UCSD-AML1 (cell line): ENCODE results near the gene C11orf21.

Experiments
- DNase-seq: peaks from one replicate; lab custom pipeline; 2025; ENCODE audit not compliant: unreplicated experiment; lab: John Stamatoyannopoulos, UW

C11orf21 gene

GRCh38 chr11:2321311-2321683, 19.6 kb upstream of the C11orf21 start:
- no peak for DNase-seq

- no peak for DNase-seq
These were observed 19.0 kb upstream of the C11orf21 start for GRCh38 chr11:2320568-2321310.

GRCh38 chr11:2319791-2320472, 18.2 kb upstream of the C11orf21 start:
- DNase-seq: no peak

DNA sequence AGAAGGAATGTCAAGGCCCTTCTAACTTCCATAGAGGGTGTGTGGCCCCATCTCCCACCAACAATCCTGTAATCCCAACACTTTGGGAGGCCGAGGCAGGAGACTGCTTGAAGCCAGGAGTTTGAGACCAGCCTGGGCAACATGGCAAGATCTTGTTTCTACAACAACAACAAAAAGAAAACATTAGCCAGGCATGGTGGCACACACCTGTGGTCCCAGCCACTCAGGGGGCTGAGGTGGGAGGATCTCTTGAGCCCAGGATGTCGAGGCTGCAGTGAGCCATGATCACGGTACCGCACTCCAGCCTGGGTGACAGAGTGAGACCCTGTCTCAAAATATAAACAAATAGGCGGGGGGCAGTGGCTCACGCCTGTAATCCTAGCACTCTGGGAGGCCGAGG, 17.0 kb upstream of the C11orf21 start:
- no peak for DNase-seq

DNA sequence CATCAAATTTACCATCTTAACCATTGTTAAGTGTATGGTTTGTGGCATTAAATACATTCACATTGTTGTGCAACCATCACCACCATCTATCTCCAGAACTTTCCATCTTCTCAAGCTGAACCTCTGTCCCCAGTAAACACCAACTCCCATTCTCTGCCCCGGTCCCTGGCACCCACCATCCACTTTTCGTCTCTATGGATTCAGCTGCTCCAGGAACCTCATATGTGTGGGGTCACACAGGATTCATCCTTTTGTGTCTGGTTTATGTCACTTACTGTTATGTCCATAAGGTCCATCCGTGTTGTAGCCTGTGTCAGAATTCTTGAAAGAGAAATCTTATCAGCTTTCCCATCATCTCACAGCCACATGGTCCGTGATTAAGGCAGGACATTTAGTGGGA, 16.4 kb upstream of the C11orf21 start:
- no peak for DNase-seq

DNA sequence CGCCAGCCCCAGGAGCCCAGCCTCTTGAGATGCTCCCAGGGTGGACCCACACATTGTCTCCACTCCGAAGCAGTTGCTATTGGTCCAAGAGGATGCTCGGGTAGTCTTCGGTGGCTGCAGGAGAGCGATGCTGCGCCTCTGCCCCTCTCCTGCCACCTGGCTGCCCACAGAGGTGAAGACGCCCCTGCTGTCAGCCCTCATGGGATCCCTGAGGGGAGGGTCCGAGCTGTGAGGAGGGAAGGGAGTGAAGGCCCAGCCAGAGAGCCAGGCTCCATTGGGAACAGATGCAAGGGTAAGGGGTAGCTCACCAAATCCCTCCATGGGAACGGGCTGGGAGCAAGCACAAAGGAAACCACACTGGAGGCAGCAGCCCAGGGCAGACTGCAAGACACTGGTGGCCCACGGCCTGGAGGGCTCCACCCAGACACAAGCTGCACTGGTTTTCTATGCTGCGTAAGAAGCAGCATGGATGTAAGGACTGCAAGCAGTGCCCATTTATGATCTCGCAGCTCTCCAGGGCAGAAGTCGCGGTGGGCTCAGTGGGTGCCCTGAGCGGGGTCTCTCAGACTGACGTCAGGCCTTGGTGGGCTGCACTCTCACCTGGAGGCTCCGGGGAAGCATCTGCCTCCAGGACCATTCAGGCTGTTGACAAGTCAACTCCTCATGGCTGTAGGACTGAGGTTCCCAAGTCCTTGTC, 15.8 kb upstream of the C11orf21 start:
- DNase-seq: no peak

GRCh38 chr11:2316963-2317244, 15.2 kb upstream of the C11orf21 start:
- DNase-seq: no peak

DNA sequence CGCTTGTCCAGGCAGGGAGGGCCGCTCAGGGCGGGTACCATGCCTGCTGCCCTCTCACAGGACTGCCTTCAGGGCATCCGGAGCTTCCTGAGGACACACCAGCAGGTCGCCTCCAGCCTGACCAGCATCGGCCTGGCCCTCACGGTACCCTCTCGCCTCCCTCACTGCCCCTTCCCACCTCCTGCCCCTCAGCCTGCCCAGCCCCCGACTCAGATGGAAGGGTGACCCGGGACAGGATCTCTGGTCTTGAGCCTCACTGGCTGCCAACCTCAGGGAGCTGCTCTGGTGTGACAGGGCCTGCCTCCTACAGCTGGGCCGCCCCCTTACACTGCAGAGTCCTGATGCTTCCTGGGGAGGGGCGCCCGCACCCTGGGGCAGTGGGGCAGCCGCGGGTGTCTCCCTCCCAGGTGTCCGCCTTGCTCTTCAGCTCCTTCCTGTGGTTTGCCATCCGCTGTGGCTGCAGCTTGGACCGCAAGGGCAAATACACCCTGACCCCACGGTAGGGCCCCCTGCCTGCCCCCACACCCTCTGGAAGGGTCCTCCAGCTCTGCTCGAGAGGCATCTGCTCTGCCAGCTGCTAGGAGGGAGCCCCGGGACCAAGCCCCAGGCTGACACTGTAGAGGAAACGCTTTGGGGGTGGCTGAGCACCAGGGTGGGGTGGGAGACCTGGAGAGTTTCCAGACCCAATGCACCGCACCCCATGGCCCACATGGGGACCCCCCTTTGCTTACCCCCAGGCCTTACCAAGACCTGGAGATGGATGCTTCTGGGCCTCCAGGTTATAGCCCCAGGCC, 14.6 kb upstream of the C11orf21 start:
- no peak for DNase-seq

GRCh38 chr11:2315395-2316168, 13.9 kb upstream of the C11orf21 start:
- no peak for DNase-seq

DNA sequence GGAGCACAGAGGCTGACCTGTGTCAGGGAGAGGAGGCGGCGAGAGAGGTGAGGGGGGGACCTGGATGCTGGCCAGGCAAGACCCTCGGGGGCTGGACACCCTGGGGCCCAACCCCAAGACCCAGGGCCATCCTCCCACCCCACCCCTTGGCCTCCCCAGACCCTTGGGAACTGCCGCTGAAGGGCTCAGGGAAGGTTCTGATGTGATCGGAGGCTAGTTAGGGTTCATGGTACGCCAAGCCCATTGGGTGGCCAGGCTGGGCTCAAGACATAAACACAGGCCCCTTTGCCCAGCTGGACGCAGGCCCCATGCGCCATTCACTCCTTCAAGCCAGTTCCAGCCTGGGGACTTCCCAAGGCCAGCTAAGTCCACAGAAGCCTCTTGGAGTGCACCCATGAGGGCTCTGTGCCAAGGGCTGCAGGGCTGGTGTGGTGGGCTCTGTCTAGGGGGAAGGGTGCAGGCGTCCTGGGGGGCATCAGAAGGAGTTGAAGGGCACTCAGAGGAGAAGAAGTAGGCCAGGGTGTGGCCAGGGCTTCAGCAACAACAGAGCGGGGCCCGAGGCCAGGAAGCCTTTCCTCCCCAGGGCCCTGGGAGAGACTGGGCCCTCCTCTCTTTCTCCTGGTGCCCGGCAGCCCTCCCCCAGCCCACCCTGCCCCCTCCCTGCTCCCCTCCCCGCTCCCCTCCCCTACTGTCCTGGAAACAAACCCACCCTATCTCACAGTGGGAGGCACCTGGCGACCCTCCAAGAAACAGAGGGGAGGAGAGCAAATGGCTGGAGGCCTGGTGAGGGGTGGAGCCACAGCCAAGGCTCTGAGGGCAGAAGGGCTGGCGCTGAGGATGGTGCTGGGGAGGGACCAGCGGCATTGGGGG, 13.0 kb upstream of the C11orf21 start:
- no peak for DNase-seq

- no peak for DNase-seq
These were observed 12.4 kb upstream of the C11orf21 start for GRCh38 chr11:2314136-2314524.

DNA sequence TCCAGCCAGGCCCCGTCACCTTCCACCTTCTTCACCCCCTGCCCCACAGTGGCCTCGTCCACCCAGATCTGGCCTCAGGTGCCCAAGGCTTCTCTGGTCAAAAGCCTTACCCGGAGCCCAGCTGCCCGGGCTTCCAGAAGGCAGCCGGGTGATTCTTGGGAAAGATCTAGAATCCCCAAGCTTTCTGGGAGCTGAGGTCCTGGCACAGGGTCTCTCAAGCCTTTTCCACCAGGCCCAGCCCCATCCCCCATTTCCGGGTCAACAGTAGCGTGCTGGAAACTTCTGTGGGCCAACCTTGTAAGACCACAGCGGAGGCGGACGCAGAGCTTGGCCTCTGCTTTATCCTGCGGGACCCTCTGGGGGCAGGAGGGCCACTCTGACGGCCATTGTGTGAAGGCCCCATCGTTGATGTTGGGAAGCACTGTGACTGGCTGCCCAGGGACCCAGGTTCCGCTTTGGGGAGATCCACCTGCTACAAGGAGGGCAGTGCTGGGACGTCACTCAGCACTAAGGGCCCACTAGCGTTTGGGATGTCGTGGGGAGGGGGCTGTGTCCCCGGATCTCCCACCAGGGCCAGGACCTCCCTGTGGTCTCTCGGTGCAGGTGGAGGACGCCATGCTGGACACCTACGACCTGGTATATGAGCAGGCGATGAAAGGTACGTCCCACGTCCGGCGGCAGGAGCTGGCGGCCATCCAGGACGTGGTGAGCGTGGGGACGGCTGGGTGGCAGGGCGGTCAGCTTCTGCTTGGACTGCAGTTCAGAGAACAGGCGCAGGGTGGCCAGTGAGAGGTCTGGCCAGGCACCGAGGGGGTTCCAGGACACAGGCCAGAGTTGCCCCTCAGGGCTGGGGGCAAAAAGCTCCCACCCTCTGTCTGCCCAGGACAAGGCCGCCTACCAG, 11.6 kb upstream of the C11orf21 start:
- no peak for DNase-seq

DNA sequence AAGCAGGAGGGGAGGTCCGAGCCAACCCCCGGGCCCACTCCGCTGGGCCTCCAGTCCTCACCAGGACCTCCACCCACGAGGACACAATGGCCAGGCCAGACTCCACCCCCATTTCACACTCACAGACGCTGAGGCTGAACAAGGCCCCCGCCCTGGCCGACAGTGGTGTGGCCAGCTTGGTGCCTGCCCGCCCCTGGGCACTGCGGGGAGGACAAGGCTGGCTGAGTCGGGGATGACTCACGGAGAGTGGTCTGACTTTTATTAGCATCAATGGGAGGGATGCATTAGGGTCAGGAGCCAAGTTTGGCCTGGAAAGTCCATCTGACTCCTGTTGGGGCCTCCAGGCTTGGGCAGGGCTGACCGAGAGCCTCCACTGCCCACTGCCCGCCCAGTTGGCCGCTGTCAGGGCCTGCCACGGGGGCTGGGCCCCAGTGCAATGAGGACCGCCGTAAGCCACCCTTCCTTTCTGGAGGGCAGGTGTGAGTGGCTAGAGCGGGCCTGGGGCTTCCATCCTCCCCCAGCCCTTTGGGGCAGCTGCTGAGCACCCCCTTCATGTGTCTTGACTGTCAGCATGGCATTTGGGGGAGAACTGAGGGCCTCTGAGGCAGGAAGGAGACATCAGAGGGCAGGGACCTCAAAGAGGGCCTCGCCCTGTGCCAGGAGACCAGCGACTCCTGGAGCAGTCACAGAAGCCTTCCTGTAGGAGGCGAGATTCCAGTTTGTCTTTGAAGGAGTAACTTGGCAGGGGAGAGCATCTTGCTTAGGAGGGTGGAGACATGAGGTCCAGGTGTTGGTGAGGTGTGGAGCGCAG, 10.7 kb upstream of the C11orf21 start:
- no peak for DNase-seq

DNA sequence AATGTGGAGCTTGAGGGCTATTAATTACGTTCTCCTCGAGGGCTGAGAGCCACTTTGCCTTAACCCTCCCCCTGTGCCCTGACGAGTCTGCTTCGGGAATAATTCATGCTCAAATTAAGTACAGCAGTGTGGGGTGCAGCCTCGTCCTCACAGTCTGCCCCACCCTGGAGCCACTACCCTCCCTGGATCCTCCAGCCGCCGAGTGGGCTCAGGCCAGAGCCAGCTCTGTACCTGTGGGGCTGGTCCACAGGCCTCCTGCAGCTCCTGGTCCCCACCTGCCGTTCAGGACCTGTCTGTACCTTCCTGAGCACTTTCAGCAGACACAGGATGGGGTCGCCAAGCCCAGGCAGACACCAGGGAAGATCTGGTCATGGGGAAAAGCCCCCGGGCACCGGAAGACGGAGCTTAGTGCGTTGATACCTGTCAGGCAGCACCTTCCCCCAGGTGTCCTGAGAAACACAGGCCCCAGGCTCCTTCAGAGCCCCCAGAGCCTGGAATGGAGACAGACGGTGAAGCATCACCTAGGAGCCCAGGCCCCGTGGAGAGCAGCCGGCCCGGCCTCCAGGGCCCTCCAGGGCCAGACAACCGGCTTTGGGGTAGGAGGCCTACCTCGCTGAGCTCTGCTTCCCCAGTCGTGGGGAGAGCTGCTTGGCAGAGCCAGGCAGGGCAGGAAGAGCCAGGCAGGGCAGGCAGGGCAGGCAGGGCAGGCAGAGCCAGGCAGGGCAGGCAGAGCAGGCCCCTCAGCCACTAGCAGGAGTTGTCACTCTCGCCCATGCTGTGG, 9.8 kb upstream of the C11orf21 start:
- DNase-seq: no peak

DNA sequence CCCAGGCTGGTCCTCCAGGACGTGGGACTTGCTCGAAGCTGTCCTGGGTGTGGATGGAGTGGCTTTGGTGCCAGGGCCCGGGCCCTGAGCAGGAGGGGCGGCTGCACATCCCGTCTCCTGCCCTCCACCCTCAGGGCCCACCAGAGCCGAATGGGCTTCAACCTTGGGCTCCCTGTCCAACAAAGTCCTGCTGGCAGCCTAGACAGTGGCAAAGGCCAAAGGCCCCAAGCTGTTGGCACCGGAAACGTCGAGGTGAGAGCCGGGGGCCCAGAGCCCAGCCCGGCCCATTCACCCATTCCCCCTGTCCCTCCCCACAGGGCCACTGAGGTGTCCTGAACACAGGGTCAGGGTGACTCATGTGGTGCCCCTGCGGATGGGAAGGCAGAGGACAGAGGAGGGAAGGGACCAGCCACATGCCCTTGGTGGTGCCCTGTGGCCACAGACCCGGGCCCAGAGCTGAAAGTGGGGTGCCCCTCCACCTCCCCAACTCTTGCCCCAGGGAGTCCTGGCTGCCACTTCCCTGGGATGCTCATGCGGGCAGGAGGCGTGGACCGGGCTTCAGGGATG, 9.2 kb upstream of the C11orf21 start:
- no peak for DNase-seq

- no peak for DNase-seq
These were observed 8.5 kb upstream of the C11orf21 start for GRCh38 chr11:2310073-2310785.
